IPS-18c (cell line): Measurements from ENCODE around the gene C3orf18.
"Not testable (repeated sequence)": the region's sequence is repeated elsewhere in the genome, so short reads cannot be mapped to it uniquely, and the experiment has no call there.

Source experiments
- H3K4me3 ChIP-seq: 2 replicates; pipeline ENCODE4 v1.7.0; 2013; ENCODE audit warnings: low read depth, mild to moderate bottlenecking, low read length, moderate library complexity; ENCODE audit not compliant: insufficient read depth
- H3K9me3 ChIP-seq: one replicate; pipeline ENCODE4 v1.6.1; 2013; ENCODE audit warnings: mild to moderate bottlenecking, low read length, moderate library complexity; ENCODE audit not compliant: control insufficient read depth, insufficient read depth

Gene C3orf18

DNA sequence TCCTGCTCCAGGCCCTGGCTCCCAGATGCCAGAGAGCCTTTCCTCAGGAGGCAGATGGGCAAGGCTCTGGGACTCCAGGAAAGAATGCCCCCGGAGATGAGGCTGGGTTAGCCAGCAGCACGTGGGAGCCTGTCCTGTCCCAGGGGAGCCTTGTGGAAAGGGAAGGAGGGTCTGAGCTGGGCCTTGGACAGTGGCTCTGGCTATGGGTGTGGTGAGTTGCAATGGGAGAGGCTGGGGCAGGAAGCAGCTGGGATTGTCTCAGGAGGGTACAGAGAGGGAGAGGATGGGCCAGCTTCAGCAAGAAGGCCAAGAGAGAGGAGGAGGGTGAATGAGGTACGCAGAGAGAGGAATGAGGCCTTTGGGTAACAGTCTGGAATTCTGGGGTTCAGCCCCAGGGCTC is 46.7 kb downstream of the C3orf18 start:
- no peak overlapping the region for H3K4me3 ChIP-seq

GRCh38 chr3:50519471-50520089 is 48.0 kb downstream of the C3orf18 start:
- no peaks in the 10 kb centered on the region for H3K9me3 ChIP-seq
- H3K4me3 ChIP-seq: no peak overlapping the region

More for the DNA sequence above, 46.7 kb downstream of the C3orf18 start:
- H3K9me3 ChIP-seq: no peaks in the 10 kb centered on the region

GRCh38 chr3:50518436-50518835 is 49.1 kb downstream of the C3orf18 start:
- H3K4me3 ChIP-seq: no peak overlapping the region
- H3K9me3 ChIP-seq: no peaks in the 10 kb centered on the region

DNA sequence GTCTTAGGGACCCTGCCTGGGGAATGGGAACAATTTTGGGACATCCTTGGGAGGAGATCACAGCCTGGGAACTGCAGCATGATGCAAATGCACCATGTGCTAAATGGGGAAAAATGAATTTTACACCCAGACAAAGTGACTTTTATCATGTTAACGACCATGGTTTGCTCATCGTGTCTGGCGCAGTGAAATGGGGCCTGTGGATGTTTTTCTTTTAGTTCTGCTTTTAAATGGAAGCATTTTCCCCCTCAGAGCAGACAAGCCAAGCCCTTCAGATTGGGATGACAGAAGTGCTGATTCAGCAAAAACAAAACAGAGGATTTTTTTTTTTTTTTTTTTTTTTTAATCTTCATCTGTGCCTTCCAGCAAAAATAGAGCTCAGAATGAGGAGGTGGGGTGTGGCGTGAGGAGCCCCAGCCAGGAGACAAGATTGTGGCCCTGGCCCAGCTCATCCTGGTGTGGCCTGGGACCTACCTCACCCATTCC is 49.8 kb downstream of the C3orf18 start:
- Histone ChIP-seq H3K4me3 (no peak overlapping the region), H3K9me3 (no peaks in the 10 kb centered on the region)

GRCh38 chr3:50516440-50516871 is 51.1 kb downstream of the C3orf18 start:
- Histone ChIP-seq H3K4me3 (peak overlapping the region; percentile 17; the same call in 1 of the 2 replicates), H3K9me3 (no peaks in the 10 kb centered on the region)

DNA sequence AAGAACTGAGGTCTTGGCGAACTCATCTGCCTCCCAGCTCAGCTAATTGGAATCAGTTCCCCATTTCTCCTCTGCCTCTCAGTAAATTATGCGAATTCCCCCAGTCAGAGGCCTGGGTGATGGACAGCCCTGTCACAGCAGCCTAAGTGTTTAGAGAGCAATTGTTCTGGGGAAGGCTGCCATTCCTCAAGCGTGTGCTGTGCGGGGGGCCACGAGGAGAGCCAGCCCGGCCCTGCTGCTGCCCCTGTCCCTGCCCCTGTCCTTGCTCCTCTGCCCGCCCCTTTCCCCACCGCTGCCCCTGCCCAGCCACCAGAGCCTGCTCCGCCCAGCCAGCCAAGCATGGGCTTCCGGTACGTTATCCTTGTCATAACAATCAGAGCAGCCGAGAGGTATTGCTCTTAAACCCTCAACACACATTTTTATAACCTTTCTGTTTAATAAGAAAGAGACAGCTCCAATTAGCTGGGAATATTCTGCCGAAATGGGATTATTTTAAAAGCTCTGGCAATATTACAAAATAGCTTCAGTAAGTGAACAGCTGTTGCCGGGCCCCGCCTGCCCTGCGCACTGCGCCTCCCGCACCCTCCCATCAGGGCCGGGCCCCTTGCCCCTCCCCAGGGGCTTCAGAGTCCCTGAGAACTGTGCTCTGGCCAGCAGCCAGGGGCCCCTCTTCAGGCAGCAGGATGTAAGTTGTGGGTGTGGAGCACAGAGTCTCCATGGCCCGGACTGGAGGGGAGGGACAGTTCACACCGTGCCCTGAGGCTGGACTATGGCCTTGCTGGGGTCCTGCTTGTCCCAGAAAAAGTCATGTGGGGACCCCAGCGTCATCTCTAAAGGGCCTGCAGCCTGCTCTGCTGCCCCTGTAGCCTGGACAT is 51.7 kb downstream of the C3orf18 start:
- H3K4me3 ChIP-seq: peak overlapping the region; percentile 25
- no peaks in the 10 kb centered on the region for H3K9me3 ChIP-seq

GRCh38 chr3:50512908-50513307 is 54.6 kb downstream of the C3orf18 start:
- not testable (repeated sequence) for H3K9me3 ChIP-seq, H3K4me3 ChIP-seq

DNA sequence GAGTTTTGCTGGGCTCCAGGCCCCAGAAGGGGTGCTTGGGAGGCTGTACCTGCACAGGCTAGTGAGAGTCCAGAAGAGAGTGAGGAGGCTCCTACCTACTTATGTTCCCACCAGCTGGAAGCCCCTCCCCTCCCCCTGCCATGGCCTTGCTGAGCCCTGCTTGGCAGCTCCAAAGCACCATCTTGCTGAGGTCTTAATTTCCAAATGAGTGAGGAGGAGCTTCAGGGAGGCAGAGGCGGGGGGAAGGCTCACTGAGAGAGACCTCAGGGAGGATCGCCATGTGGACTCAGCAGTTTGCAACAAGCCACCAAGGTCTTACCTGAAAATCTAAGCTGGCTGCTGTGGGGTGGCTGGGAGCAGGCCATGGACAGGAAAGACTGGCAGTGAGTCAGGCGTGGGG is 55.4 kb downstream of the C3orf18 start:
- H3K4me3 ChIP-seq: no peak overlapping the region
- H3K9me3 ChIP-seq: no peaks in the 10 kb centered on the region

- Histone ChIP-seq H3K4me3 (no peak overlapping the region), H3K9me3 (no peaks in the 10 kb centered on the region)
Observed at GRCh38 chr3:50510325-50510724, 57.2 kb downstream of the C3orf18 start.

DNA sequence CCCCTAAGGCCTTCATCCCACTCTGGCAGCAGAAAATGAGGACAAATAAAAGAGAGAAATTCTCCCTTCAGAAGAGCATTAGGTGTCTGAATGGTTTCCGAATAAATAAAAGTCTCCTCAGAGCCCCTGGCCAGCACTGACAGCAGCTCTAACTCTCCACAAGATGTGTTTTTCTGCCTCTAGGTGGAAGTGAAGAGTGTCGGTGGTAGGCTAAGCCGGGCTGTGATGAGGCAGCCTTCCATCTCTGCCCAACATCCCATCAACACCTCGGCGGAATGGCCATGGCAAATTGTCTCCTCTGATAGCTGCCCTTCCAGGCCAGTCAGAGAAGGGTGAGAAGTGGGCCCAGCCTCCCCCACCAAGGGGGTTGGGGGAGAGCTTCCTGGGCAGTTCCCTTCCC is 57.8 kb downstream of the C3orf18 start:
- H3K4me3 ChIP-seq: no peak overlapping the region
- H3K9me3 ChIP-seq: no peaks in the 10 kb centered on the region

- Histone ChIP-seq H3K4me3 (no peak overlapping the region), H3K9me3 (no peaks in the 10 kb centered on the region)
Observed at GRCh38 chr3:50508821-50509220, 58.7 kb downstream of the C3orf18 start.
